HL-60/S4 (cell line): ENCODE results near the gene THSD4.

Experiments used
- in situ Hi-C: fragments of 300-500 bp; cut with MboI; formaldehyde crosslinking; loops from 2 replicates; pipeline ENCODE4 v1.14.3; 2022; ENCODE audit warnings: low sequenced_read_pairs

Gene THSD4

GRCh38 chr15:71409541-71409940 is 294.3 kb downstream of the THSD4 start:
- in situ Hi-C loops: no loop called here

DNA sequence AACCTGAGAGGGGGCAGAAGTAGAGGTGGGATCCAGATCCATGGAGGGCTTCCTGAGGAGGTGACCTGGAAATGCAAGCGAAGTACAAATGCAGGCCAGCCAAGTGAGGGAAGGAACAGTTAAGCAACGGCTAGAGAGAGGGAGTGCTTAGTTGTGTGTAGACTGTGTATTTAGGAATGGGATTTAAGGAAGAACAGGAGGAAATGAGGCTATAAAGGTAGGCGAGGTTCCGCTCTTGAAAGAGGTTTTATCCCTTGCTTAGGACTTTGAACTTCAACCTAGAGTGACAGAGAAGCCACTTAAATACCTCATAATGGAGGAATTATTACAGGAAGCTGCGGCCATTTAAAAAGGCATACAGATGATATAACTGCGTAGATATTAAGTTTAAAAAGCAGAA is 295.1 kb downstream of the THSD4 start:
- in situ Hi-C loops: no loop called here

- in situ Hi-C loops: no loop called here
Measured at GRCh38 chr15:71411538-71412482, 296.5 kb downstream of the THSD4 start.

- in situ Hi-C loops: no loop called here
Measured at GRCh38 chr15:71413419-71413818, 298.1 kb downstream of the THSD4 start.

- in situ Hi-C loops: no loop called here
Measured at GRCh38 chr15:71414853-71415252, 299.6 kb downstream of the THSD4 start.

DNA sequence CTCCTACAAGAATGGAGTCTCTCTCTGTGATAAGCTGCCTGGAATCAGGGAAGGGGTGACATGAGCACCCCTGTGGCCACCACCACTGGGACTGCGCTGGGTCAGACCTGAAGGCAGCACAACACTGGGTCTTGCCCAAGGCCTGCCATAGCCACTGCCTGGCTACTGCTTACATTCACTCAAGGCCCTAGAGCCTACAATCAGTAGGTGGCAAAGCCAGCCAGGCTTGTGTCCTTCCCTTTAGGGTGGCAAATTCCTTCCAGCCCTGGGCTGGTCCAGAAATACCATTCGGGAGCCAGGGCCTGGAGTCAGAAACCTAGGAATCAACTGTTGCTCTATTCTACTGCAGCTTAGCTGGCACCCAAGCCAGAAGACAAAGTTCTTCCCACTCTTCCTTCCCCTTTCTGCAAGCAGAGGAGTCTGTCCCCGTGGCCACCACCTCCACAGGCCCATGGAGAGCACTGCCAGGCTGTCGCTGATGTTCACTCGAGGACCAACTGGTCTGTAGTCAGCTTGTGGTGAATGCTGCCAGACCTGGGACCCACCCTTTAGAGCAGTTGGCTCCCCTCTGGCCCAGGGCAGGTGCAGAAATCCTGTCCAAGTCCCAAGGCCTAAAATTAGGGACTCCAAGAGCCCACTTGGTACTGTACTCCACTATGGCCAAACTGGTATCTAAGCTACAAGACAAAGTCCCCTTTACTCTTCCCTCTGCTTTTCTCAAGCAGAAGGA is 307.4 kb downstream of the THSD4 start:
- in situ Hi-C loops: no loop called here

DNA sequence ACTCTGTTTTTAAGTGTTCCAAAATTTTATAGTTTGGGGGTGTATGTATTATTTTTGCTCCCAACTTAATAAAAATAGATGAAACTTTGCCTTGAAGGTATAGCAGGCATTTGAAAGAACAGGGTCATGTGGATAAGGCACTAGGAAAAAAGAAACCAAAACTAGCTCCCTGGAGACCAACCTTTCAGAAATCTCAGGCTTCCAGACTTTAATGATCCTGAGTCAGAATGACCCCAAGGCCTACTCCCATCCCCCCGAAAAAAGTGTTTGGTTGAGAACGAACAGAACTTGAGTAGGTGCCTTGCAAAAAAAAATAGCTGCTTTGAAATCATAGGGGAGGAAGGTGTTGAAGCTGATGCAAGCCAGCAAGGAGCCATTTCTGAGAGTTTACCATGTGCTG is 309.5 kb downstream of the THSD4 start:
- in situ Hi-C loops: loop anchor here (25.0 kb wide), 1 partner anchor 737 kb away; no protein-coding TSS in a partner anchor

- in situ Hi-C loops: loop anchor here (25.0 kb wide), 1 partner anchor 738 kb away; no protein-coding TSS in a partner anchor
Measured at GRCh38 chr15:71425388-71425787, 310.1 kb downstream of the THSD4 start.

GRCh38 chr15:71426792-71427191 is 311.5 kb downstream of the THSD4 start:
- in situ Hi-C loops: loop anchor here (25.0 kb wide), 1 partner anchor 739 kb away; no protein-coding TSS in a partner anchor

GRCh38 chr15:71430782-71431181 is 315.5 kb downstream of the THSD4 start:
- in situ Hi-C loops: loop anchor here (25.0 kb wide), 1 partner anchor 743 kb away; no protein-coding TSS in a partner anchor

DNA sequence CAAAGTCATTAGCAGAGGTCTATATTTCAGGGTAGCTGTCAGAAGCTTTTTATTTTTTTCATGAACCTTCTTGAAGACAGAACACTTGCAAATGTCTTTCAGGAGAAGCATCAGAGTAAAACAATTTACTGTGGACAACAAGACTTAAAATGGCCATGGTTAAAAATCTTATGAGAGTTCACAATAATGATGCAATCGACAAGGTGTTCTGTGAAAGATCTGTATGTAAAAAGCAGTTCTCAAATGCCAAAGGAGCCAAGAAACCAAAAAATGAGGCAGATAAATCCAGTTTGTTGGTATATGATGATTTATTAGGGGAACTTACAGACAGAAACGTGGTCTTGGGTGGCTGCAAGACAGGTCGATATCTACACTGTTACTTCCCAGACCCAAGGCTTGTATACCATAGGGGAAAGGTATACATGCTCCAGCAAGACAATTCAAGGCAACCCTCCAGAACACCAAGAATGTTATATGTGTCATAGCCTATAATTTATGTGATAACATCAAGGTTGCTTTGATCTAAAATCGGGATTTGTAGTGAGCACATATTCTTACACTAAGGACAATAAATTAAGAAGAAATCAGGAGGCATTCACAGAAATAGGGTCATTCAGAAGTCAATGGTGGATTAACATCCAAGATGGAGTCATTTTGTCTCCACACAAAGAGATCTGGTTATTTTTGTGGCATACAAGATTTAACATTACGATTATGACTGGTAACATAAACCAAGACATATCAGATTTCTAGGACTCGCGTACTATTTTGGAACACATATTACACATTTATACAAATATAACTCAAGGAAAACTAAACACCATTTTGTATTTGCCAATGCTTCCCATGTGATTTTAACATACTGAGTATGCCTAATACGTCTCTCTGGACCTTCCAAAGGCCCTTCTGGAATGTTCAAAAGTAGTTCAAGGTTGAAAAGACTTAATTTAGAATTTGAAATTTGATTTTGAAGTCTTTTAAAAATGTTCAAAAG is 316.4 kb downstream of the THSD4 start:
- in situ Hi-C loops: loop anchor here (25.0 kb wide), 1 partner anchor 744 kb away; no protein-coding TSS in a partner anchor

- in situ Hi-C loops: loop anchor here (25.0 kb wide), 1 partner anchor 746 kb away; no protein-coding TSS in a partner anchor
Measured at GRCh38 chr15:71433402-71433801, 318.1 kb downstream of the THSD4 start.

DNA sequence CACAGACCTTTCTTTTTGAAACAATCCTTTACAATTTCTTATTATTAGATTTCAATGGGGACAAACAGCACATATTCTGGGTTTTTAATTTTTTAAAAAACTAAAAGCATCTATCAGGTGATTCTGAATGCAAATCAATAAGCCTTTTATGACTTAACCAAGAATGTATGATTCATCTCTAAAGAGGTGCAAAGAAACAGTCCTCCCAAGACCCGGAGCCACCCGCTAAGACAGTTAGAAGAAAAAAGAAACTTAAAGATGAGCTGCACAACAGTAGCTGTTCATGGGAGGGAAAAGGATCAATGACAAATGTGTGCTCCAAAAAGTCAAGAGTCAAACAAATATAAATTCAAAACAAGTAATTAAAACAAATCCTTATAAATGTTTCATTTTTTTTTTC is 319.5 kb downstream of the THSD4 start:
- in situ Hi-C loops: loop anchor here (25.0 kb wide), 1 partner anchor 747 kb away; no protein-coding TSS in a partner anchor

DNA sequence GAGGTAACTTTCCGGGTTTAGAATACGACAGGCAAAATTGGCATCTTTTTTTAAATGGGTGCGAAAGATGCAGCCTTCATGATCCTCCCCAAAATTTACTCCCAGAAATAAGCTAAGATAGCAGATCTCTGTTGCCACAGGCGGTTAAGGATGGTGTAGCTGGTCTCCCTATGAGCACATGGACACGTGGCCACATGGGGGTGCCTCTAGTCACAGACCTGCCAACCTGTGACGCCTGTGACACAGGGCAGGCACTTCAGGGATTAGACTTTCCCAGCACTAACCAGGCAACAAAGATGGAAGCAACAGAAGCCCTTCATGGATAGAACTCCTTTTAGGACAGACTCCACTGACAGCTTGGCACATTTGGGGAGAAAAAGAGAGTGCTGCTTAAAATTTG is 320.3 kb downstream of the THSD4 start:
- in situ Hi-C loops: loop anchor here (25.0 kb wide), 1 partner anchor 748 kb away; no protein-coding TSS in a partner anchor

- in situ Hi-C loops: loop anchor here (25.0 kb wide), 1 partner anchor 750 kb away; no protein-coding TSS in a partner anchor
Measured at GRCh38 chr15:71436854-71437253, 321.6 kb downstream of the THSD4 start.

DNA sequence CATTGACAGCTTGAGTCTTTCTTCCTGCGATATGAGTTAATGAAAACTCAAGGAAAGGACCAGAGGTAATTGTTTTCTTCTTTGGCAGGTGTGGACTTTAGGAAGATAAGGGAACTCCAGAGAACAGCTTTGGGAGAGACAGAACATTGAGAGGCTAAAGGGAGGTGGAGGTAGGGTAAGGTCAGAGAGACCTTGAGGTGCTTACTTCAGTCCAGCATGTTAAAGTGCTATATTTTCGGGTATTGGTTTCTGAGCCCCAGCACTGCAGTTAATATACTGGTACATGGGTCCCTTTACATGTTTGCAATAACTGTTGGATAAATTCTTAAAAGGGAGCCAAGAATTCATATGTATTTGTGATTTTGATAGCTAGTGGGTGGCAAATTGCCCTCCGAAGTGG is 322.1 kb downstream of the THSD4 start:
- in situ Hi-C loops: loop anchor here (25.0 kb wide), 1 partner anchor 750 kb away; no protein-coding TSS in a partner anchor

GRCh38 chr15:71437919-71438318 is 322.6 kb downstream of the THSD4 start:
- in situ Hi-C loops: loop anchor here (25.0 kb wide), 1 partner anchor 751 kb away; no protein-coding TSS in a partner anchor

DNA sequence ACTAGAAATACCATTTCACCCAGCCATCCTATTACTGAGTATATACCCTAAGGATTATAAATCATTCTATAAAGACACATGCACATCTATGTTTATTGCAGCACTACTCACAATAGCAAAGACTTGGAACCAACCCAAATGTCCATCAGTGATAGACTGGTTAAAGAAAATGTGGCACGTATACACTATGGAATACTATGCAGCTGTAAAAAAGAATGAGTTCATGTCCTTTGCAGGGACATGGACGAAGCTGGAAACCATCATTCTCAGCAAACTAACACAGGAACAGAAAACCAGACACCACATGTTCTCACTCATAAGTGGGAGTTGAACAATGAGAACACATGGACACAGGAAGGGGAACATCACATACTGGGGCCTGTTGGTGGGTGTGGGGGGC is 324.2 kb downstream of the THSD4 start:
- in situ Hi-C loops: loop anchor here (25.0 kb wide), 1 partner anchor 752 kb away; no protein-coding TSS in a partner anchor

DNA sequence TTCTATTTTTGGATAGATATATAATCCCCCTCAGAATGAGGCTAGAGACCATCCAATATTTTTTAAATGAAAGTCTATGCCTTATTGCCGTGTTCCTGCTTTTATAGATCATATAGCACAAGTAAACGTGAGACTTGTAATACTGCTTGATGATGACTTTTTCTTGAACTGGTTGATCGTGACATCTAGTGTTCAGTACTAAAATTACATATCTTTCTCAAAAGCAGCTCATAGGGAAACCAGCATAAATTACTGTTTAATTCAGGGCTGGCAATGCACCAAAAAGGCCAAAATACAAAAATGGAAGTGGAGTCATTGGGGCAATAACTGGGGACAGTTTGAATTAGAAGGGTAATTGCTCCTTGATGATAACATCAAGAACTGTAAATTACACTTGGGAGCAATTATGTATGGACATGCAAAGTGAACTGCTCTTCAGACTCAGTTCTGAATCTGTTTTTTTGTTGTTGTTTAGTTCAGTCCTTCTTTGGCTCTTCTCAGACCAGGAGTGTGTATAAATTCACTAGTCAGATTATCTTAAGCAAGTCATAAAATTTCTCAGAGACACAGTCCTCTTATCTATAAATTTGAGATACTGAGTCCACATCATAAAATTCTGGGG is 325.3 kb downstream of the THSD4 start:
- in situ Hi-C loops: loop anchor here (25.0 kb wide), 1 partner anchor 753 kb away; no protein-coding TSS in a partner anchor
